ENCODE results near the gene FOXF2.
"Not testable (repeated sequence)": the region's sequence is repeated elsewhere in the genome, so short reads cannot be mapped to it uniquely, and the experiment has no call there.

The FOXF2 gene

GRCh38 chr6:1362643-1363042 lies 26.7 kb upstream of the FOXF2 start:
- TF ChIP-seq ZFX (IDR thresholded peaks at IDR 0.05; ENCODE audit: borderline replicate concordance) (no peak), CTCF (IDR thresholded peaks at IDR 0.05) (no peak)

DNA sequence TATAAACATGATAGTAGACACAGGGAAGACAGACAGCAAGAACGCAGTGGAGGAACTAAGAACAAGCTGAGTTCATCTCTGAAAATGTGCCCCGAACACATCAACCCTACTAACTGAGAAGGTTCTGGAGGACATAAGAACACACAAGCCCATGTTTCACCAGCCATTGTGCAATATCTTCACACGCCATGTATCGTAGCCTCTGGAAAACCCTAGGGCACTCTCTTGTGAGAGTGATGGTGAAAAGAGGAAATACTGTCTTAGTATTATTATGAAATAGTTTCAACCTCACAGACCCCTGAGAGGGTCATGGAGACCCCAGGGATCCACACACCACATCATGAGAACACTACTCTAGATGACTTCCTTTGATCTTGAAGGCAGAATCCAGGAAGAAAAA lies 26.1 kb upstream of the FOXF2 start:
- H3K27ac ChIP-seq = no peak overlapping the region
- TF ChIP-seq ZFX (IDR thresholded peaks at IDR 0.05; ENCODE audit: borderline replicate concordance) (no peak), CTCF (IDR thresholded peaks at IDR 0.05) (no peak)

More at GRCh38 chr6:1362643-1363042, 26.7 kb upstream of the FOXF2 start:
- H3K27ac ChIP-seq = no peak overlapping the region

DNA sequence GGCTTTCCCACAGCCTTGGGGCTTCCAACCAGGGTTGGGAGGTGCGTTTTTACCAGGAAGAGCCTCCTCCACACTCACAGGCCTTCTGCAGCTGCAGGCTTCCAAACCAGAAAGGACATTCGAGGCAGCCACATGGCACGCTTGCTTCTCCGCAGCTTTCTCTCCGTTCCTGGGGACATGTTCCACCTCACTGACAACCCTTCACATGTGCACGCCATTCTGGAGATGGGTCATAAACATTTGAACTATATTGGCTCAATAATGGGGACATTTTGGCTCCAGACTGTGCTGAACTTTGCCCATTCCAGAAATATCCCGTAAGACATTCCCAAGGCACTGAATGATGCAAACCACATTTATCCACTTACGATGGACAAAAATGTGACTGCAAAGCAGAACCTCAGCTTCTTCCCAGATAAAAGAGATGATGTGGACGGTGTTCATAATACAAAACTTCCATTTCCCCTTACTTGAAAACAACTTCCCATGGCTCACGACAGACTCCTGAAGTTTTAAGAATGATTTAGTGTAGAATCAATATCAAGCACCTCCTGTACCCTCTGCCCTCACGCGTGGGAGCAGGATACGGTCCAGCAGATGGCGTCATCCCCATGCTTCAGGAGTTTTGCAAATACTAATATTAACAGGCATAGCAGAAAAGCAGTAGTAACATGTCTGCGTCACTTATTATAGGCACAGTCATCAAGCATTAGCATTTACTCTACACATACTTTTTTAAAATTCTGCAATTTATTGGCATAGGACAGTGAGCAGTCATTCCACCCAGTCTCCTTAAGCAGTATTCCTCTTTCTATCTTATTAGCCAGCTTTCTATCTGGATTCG lies 25.4 kb upstream of the FOXF2 start:
- no peak for TF ChIP-seq ZFX (IDR thresholded peaks at IDR 0.05; ENCODE audit: borderline replicate concordance)
- peak; percentile 15; the same call in 1 of the 2 replicates for TF ChIP-seq CTCF (IDR thresholded peaks at IDR 0.05)

GRCh38 chr6:1364791-1365190 lies 24.6 kb upstream of the FOXF2 start:
- no peak overlapping the region for H3K27ac ChIP-seq
- no peak for TF ChIP-seq ZFX (IDR thresholded peaks at IDR 0.05; ENCODE audit: borderline replicate concordance)
- no peak for TF ChIP-seq CTCF (IDR thresholded peaks at IDR 0.05)

More for the DNA sequence above, 25.4 kb upstream of the FOXF2 start:
- no peak overlapping the region for H3K27ac ChIP-seq

DNA sequence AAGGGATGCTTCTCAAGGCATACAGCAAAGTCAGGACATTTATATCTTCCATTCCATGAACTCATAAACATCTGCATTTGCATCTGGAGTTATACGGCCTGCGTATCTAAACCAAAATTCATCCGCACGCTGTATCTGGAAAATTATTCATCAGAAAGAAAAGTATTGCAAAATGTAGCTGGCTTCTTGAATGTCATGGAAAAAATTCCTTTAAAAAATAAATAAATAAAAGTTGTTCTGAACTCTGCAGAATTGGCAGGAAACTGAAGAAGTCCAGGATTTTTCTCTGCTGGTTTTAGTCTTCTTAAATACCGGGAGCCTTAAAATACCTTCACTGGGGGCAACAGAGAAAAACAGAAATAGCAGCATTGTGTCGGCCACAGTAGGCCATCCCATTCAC lies 23.7 kb upstream of the FOXF2 start:
- no peak overlapping the region for H3K27ac ChIP-seq
- no peak for TF ChIP-seq CTCF (IDR thresholded peaks at IDR 0.05)
- TF ChIP-seq ZFX (IDR thresholded peaks at IDR 0.05; ENCODE audit: borderline replicate concordance) = no peak

- TF ChIP-seq ZFX (IDR thresholded peaks at IDR 0.05; ENCODE audit: borderline replicate concordance) (no peak), CTCF (IDR thresholded peaks at IDR 0.05) (no peak)
- H3K27ac ChIP-seq = no peak overlapping the region
Observed at GRCh38 chr6:1367771-1368170, 21.6 kb upstream of the FOXF2 start.

DNA sequence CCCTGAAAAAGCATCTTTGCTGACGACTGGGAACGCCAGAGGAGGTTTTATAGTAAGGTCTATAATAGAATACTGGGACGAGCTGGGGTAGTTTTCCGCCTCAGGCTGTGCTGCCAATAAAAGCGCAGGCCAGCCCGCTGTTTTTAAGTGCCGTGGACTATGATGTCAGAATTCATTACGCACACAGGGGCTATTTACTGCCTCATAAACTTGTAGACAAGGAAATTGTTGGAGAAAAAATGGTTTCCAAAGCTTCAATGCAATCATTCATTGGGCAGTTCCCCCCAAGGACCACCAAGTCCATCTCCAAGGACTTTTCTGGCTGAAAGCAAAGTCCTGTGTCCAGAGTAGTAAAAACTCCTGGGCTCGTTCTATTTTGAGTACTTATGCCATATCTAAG lies 20.4 kb upstream of the FOXF2 start:
- no peak overlapping the region for H3K27ac ChIP-seq
- TF ChIP-seq CTCF (IDR thresholded peaks at IDR 0.05) = no peak
- no peak for TF ChIP-seq ZFX (IDR thresholded peaks at IDR 0.05; ENCODE audit: borderline replicate concordance)

GRCh38 chr6:1369695-1370094 lies 19.7 kb upstream of the FOXF2 start:
- not testable (repeated sequence) for H3K27ac ChIP-seq
